SHP77 treated with DMSO at 0.1 percent for 48 hours (cell line): ENCODE data around the gene REPS1.

Experiments used
- DNase-seq: peaks from one replicate; lab custom pipeline; 2025; lab: John Stamatoyannopoulos, UW

REPS1 gene

DNA sequence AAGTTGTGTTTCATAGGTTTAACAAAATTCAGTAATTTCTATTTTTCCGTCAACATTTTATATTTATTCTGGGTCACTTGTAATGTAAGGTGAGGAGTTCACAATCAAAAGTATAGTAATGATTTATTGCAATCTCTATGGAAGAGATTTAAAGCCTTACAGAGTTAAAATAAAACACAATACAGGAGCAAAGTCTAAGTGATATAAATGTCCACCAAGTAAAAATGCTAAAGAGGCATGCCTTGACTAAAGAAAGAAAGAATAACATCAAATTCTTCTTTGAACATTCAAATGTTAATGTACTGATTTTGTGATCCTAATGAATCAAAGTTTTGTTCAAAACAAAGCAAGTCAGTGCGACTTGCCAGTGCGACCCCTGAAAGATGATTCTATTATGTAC is 61.5 kb downstream of the REPS1 start:
- no peak for DNase-seq

DNA sequence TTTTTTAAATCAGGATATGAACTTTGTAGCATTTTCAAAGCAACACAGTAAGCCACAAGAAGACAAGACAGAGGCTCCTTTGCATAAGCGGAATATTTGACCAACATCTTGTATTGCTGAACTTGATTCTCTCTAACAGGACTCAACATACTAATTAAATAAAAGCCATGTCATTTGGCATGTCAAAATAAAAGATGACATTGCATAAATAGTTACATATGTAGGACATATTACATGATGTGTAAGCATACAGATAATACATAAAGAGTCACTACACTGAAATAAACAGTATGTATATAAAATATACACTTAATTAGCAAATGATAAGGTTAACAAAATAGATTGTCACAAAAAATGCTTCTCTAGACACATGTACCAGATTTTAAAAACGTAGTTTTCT is 62.2 kb downstream of the REPS1 start:
- no peak for DNase-seq

DNA sequence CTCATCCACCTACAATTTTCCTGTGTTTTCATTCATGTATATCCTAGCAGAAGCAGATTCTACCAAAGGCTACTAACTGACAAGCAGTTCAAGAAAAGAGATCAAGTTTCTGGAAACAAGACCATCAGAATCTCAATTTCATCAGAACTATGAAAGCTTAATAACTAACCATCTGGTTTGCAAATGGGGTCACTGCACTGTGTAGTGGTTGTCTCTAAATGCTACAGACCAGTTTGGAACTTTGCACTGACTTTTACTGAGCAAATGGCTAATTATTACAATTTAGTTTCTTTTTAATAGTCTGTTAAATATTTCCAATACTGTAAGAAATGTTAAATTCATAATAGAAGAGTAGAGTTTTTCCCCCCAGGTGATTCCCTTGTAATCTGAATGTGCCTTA is 64.5 kb downstream of the REPS1 start:
- DNase-seq: no peak

DNA sequence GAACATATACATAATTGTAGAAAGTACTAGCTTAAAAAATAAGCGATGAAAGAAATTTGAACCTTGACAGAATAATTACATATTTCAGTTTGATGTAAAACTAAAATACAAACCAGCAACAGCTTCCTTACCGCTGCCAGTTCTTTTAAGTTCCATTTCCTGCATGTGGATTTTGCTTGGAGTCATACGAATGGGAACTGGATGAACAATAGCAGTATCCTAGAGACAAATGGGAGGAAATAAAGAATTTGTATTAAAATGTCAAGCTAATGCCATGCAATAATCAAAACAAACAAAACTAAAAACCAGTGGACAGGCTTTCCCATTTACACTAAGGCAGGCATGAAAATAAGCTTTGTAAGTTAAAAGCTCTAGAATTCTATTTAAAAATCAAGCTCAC is 67.1 kb downstream of the REPS1 start:
- DNase-seq: no peak

DNA sequence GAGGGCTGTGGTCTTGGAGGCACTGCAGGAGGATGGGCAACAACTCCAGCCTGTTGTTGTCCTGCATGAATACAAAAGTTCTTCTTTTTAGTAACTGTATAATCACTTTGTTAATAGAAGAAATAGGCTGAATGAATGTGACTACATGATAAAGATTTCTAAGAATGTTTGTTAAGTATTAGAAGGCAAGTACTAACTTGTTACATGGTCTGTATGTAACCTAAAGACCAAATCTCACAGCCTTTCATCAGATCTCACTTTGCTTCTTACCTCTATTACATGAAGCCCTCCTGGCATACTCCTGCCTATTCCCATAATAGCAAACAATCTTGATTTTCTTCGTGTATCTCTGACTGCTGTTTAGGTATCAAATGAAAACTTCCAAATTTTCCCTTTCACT is 73.4 kb downstream of the REPS1 start:
- DNase-seq: no peak

DNA sequence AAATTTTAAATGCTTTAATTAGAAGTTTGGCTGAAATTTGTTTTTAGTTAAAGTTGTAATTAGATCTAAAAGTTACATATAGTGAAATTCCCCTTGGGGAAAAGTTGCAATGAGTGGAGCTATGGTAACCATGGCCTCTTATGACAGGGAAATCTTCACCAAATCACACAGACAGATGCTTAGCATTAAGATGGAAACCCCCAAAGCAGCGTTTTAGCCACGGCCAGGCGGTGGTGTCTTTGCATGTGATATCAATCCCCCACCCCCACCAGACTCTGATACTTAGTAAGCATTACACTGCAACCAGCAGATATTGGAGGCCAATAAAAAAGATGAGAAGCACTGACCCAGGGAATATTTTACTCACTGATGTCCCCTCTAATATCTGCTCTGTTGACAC is 75.7 kb downstream of the REPS1 start:
- no peak for DNase-seq

DNA sequence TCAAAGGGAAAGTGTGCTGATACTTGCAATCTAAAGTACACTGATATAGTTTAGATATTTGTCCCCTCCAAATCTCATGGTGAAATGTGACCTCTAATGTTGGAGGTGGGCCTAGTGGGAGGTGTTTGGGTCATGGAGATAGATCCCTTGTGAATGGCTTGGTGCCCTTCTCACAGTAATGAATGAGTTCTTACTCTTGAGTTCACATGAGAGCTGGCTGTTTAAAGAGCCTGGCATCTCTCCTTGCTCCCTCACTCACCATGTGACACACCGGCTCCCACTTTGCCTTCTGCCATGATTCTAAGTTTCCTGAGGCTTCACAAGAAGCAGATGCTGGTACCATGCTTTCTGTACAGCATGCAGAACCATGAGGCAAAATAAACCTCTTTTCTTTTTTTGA is 78.1 kb downstream of the REPS1 start:
- DNase-seq: no peak

DNA sequence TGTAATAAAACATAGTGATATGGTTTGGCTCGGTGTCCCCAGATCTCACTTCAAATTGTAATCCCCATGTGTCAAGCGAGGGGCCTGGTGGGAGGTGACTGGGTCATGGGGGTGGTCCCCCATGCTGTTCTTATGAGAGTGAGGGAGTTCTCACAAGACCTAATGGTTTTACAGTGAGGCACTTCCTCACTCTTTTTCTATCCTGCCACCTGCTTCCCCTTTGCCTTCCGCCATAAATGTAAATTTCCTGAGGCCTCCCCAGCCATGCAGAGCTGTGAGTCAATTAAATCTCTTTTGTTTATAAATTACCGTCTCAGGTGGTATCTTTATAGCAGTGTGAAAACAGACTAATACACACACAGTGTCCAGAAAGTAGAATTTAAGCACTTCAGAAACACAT is 78.5 kb downstream of the REPS1 start:
- DNase-seq: no peak

DNA sequence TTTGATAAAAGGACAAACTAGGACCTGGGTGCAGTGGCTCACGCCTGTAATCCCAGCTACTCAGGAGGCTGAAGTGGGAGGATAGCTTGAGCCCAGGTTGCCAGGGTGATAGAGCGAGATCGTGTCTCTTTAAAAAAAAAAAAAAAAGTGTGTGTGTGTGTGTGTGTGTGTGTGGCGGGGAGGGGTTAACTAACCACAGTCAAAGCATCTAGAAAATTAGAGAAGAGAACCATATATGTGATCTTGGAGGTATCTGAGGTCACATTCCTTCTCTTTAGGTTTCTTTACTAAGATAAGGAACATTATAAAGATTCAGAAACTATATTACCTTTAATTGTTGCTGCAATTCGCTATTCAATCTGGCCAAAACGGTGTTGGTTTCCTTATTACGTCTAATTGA is 80.9 kb downstream of the REPS1 start:
- no peak for DNase-seq

DNA sequence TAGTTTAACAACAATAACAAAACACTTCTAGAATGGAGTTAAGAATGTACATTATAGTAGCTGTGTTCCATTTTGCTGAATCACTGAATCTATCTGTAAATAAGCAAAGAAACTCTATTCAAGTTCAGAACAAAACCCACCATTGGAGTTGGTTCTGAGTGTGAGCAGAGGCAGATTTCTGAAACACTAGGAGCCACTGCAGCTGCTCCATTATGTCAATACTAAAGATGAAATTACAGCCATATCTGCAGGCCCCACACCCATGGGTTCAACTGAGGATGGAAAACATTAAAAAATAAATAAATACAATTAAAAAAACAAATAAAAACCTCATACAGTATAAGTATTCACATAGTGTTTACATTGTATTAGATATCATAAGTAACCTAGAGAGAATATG is 91.0 kb downstream of the REPS1 start:
- DNase-seq: no peak

DNA sequence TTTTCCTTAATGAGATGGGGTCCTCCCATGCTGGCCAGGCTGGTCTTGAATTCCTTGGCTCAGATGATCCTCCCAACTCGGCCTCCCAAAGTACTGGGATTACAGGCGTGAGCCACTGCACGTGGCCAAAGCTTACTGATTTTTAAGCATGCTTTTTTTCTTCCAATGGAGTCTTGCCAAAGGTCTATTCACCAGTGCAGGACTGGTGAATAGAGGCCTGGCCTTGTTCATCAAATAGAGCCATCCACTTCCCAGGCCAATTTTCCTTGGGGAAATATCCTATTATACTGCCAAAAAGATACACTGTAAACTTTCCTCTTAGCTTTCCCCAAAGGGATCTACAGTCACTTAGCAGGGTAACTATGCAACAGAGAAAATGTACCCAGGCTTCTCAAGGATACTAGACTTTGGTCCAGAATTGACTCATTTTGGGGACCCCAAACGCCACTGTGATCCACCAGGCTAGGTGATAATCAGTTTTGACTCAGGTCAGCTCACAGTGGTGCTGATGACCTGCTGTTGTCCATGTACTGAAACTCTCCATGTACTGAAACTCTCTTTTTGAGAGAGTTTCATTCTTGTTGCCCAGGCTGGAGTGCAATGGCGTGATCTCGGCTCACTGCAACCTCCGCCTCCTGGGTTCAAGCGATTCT is 91.8 kb downstream of the REPS1 start:
- DNase-seq: no peak

DNA sequence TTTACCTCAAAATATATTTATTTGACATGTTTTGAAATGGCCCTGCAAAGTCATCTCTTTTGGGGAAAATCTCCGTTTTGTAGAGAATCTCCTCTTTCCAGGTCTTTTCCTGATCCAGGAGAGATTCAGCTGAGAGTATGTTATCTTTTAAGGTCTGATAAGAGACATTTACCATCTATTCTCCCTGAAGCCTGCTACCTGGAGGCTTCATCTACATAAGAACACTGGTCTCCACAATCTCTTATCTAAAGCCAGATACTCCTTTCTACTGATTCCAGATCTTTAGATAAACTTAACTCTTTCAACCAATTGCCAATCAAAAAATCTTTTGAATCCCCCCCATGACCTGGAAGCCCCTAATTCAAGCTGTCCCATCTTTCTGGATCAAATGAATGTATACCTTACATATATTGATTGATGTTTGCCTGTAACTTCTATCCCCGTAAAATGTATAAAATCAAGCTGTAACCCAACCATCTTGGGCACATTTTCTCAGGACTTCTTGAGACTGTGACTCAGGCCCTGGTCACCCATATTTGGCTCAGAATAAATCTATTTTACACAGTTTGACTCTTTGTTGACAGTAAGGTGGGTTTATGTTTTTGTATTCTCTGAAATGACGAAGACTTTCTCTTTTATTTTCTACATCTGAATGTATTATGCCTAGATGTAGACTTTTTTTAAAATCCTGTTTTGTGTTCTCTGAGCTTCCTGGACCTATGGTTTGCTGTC is 96.6 kb downstream of the REPS1 start:
- no peak for DNase-seq

DNA sequence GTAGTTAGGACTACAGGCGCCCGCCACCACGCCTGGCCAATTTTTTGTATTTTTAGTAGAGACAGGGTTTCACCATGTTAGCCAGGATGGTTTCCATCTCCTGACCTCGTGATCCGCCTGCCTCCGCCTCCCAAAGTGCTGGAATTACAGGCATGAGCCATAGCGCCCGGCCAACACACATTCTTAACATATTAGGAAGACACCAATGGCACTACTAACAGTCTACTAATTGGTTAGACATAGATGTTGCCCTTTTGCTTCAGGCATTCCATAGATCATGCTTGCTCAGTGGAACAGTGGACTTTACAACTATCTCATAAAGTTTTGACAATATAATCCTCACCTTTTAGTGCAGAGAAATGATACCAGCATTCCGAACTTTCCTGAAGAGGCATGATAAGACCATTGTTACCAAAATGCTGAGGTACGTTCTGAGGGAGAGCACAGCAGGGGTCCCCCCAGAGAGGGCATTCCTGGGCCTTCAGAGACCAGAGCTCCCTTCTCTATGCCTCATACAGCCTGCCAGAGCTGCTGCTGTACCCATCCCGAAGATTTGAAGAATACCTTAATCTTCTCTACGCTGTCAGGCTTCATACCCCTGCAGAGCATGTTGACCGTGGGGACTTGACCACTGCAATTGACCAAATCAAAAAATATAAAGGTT is 102.8 kb downstream of the REPS1 start:
- DNase-seq: no peak

DNA sequence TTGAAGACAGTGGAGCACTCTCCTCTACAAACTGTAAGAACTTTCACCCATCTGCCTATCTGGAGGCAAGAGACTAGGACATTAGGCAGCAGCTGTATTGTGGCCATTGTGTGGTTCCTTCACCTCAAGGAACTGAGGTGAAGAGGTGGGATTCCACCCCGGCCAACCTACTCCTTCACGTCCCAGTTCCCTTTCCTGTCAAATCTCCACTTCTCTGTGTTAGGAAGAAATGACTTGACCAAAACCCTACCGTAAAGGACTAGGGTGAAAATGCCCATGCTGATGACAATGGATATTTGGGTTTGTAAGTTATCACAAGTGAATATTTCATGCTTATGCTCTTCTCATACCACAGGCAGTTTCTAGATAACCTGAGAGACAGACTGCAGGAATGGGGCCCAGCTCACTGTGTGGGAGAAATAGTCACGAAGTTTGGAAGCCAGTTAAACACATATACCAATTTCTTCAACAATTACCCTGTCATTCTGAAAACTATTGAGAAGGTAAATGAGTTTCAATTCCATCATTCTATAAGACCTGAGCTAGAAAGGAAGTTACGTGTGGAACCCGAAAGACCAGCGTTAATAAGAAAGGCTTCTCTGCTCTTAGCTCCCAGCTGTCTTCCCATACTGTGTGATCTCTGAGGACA is 105.6 kb downstream of the REPS1 start:
- no peak for DNase-seq

DNA sequence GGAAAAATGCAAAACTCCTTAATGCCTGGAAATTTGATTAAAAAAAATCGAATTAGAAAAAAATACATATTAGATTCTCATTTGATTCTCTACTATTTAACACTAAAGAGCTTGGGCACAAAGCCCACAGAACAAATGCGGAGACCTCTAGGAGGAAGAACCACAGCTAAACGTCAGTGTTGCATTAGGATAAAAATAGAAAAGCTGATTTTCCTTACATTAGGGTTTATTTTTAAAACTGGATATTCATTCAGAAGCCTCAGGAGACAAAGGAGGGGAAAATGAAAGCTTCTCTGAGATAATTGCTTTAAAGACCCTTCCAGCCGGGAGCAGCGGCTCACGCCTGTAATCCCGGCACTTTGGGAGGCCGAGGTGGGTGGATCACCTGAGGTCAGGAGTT is 114.9 kb downstream of the REPS1 start:
- DNase-seq: no peak

DNA sequence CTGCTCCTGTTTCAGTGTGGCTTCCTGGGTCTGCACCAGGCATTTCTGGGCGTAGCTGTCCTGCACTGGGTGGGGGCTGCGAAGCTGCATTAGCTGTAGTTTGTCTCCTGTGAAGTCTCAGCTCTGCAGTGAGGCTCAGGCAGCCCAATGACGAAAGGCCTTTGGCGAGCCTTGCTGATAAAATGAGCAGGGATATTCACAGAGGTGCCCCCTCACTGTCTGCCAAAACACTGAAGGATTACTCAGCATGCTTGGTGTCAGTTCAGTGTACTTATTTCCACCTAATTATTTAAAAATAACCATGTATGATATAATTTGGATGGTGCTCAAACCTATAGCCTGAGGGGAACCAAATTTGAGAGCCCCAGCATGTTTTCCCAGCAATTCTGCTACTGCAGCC is 118.7 kb downstream of the REPS1 start:
- DNase-seq: no peak

DNA sequence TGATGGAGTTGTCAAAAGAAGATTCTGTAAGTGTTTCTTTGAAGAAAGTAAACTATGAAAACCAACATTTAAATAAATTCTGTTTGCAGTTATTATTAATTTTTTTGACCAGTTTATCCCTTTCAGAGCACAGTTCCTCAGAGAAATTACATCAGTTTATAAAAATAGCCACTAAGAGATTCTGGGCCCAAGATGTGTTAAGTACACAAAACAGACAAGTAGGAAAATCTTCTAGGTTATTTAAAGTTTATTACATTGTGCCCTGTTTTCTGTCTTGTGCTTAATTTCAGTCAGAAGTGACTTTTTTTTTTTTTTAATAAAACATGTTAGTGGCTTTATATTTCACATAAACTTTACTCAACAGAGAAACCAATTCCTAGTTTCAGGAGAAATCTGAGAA is 119.9 kb downstream of the REPS1 start:
- DNase-seq: no peak

DNA sequence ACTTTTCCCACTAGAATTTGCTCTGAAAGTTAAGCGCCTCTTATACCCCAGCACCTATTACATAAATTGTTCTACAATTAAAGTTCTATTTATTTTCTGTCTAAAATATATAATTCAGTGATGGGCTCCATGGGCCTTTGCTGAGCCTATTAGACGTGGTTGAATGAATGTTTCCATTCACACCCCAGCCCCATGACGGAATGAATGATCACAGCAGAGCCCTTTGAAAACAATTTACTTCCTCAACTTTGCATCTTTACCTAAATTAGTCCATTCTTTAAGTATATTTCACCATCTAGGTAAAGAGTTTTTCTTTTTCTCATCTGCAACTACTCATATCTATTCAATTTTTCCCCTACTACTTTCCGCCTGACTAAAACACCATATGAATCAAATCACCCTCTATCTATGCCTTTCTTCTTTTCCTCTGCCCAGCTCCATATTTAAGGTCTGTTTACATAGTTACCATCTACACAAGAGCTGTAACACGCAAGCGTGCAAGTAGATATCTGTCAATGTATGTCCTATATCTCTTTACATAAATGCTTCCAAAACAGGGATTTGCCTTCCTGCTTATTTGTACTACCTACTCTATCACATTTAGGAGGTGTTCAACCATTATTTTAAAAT is 122.5 kb downstream of the REPS1 start:
- DNase-seq: no peak

DNA sequence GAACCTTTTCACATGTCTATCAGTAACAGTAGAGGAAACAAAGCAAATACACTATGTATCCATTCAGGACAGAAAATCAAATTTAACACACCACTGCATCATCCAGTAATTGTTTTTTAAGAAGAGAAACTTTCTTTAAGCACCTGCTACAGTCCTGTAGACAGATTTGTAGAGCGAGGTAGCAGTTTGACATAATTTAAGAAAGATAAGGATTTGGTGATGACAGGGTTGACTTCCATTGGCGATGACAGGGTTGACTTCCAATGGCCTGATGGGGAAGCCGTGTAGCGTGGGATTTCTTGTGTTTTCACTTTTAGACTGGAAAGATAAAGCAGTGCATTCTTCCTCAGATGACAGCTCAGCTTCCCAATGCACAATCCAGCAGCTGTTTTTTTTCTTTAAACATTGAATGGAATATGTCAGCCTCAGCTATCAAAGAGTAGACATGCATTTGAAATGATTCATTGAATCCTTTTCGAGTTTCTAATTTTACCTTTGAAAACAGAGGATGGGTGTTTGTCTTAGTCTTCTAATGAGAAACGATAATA is 123.6 kb downstream of the REPS1 start:
- DNase-seq: no peak

DNA sequence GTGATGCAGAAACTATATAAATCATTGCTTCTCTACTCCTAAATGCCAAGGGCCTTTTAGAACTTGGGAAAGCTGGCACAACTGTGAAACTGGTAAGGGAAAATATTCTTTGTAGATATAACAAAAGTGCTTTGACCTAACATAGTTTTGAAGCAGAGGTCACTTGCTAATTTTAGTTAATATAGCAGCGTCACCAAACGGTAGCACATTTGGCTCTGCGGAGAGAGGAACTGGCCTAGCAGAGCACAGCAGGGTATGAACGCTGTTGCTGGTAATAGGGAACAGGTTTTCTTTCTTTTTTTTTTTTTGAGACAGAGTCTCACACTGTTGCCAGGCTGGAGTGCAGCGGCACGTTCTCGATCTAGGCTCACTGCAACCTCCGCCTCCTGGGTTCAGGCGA is 124.7 kb downstream of the REPS1 start:
- no peak for DNase-seq

DNA sequence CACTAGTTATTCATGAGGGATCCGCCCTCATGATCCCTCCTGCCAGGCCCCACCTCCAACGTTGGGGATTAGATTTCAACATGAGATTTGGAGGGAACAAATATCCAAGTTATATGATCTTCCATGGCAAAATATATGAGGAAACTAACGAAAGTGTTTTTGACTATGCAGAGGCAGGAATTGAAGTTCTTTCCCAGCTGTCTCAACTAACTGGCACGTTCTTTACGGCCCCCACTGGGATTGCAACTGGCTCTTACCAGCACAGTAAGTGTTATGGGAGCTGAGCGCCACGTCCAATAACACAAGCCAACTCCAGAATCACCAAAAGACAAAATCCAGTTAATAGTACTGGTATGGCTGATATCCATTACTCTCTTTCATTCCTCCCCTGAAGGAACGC is 125.6 kb downstream of the REPS1 start:
- no peak for DNase-seq

DNA sequence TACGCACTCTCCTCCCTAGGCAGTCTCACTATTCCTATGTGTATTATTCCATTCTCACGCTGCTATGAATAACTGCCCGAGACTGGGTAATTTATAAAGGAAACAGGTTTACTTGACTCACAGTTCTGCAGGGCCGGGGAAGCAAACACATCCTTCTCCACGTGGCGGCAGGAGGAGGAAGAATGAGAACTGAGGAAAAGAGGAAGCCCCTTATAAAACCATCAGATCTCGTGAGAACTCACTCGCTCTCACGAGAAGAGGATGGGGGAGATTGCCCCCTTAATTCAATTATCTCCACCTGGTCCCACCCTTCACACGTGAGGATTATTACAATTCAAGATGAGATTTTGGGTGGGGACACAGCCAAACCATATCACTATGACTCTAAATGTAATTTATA is 130.3 kb downstream of the REPS1 start:
- DNase-seq: no peak
